Hematopoietic multipotent progenitor cell (in vitro differentiated cells): ENCODE data around the gene TSPAN7. TPM values are rescaled to one million over a fixed set of nuclear protein-coding genes. Genes with fewer than 3 reads are reported as not detected.

Source experiments
- DNase-seq, 3 donors: peaks; one replicate each; pipeline ENCODE4 v3.0.0-alpha.2; 2011 to 2015; ENCODE audit warnings: low read depth in 2 of 3, low spot score in 2 of 3
- total RNA-seq: library from RNA; depleted of rRNA; stranded (reverse); fragments of >200 nt; gene quantifications from one replicate; pipeline ENCODE4 v1.2.3, GENCODE V29; 2012

TSPAN7 gene
- total RNA-seq, 1 donor, result 2.4 TPM

- no peak for DNase-seq
Observed at GRCh38 chrX:38639730-38640129, 78.4 kb downstream of the TSPAN7 start.

DNA sequence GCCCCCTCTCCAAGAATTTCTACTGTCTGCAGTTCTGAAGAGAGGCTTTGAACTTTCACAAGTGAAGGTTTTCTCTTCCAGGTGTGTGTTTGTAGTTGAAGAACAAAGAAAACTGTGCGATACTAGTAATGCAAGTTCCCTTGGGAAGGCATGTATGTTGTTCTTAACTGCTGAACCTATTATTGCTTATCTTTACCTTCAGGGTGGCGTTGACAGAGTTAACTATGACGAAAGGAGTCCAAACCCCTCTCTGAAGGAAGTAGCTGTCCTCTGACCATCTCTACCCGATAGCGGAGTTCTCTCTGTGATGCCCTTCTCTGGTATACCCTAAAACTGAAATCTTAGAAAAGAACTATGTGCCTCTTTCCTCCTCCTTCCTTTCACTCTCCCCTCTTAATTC is 79.9 kb downstream of the TSPAN7 start:
- DNase-seq, result no peak

GRCh38 chrX:38643903-38644302 is 82.6 kb downstream of the TSPAN7 start:
- no peak for DNase-seq

- DNase-seq, result no peak
Observed at GRCh38 chrX:38646129-38646528, 84.8 kb downstream of the TSPAN7 start.

GRCh38 chrX:38649221-38649620 is 87.9 kb downstream of the TSPAN7 start:
- no peak for DNase-seq

DNA sequence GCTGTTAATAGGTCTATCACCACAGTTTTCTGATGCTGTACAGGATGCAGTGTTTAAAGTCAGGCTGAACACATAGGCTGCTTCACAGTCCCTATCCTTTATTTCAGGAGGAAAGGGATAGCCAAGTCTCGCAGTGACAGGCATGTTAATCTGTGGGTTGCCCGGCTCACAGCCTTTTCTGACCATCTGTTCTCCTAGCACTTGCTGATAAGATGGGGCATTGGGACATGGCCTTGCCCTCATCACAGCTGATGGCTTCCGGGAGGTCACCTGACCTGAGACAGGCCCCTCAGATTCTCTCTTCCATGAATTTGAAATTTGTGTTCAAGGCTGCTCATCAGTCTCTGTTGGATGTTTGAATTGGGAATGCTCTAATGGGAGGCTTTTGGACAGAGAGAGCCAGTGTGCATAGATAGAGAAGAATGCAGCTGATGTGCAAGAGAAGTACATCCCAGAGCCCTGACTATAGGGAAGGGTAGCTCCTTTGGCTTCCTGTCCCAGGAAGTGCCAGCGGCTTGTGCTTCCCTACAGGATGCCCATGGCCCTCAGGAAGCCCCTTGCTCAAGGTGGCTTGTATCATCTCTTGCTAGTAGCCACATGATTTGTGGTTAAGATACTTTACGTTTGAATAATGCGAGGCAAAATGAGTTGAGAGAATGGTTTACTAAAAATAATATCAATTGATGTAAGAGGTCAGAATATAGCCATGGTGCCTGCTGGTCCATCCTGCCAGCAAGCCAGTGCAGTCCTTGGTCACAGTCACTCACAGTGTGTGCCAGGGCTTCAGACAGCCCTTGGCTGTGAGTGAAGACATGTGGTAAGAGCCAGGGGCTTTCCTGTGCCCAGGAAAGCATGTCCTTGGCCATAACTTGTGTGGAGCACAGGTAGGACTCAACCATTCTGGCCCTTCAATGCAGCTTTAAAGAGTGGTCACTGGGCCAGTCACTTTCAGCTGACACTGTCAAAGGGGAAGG is 88.6 kb downstream of the TSPAN7 start:
- DNase-seq, result no peak

DNA sequence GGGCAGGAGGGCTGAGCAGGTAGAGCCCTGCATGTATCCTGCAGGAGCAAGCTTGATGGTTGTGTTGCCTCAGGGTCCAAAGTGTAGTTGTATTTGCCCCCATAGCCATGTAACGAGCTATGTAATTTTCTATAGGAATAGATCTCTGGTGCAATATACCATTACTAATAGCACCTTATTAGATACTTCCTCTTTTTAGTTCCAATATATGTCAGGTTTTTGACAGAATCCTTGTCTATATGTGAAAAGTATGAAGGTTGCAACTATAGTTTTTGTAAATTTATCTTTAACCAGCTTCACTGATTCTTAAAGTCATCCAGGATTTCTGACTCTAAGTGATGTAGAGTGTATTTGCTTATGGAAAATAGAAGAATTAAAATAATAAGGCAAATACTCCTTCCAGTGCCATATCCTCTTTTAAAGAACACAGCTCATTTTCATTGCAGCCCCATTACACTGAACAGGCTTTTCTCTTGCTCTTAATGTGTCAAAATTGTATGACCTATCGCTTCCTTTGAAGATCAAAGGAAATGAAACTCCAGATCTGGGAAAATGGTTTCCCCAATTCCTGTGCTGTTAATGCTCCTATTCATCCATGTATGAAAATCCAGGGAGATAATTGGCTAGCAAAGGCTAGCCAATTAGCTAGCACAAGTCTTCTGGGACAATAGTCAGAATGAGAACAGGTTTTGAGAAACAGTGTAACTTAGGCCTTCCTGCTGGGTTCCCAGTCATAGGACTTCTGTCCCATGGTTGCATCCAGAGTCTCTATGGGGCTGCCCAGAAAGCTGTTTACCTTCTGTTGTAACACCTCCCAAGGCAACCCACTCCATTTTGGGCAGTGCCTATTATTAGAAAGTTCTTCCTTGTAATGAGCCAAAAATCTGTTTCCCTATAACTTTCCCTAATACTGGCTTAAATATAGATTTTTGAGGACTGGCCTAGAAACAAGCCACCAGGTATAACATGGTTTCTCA is 90.6 kb downstream of the TSPAN7 start:
- DNase-seq, result no peak

DNA sequence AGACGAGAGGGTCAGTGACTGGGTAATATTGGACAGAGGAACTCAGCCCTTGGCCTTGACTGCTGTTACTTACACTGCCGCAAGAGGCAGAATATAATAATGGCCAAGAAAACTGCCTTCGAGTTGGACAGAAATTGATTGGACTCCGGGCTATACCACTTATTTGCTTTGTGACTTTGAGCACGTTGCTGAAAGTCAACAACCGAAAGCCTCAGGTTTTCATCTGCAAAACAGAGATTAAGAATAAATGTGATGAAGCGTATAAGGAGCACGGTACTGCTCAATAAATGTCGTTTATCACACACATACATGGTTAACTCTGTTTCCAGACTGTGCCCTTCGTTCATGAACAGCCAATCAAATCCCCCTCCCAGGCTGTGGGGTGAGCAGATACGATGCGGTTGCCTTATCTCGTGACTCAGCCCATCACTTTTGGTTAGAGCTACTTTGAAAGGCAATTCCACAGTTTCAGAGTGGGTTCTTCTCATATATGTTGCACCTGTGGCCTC is 91.6 kb downstream of the TSPAN7 start:
- peak in 2 of 3 donors; percentile 26 to 51 for DNase-seq

- DNase-seq, result peak in 1 of 3 donors; percentile 57
Observed at GRCh38 chrX:38654302-38654701, 93.0 kb downstream of the TSPAN7 start.

DNA sequence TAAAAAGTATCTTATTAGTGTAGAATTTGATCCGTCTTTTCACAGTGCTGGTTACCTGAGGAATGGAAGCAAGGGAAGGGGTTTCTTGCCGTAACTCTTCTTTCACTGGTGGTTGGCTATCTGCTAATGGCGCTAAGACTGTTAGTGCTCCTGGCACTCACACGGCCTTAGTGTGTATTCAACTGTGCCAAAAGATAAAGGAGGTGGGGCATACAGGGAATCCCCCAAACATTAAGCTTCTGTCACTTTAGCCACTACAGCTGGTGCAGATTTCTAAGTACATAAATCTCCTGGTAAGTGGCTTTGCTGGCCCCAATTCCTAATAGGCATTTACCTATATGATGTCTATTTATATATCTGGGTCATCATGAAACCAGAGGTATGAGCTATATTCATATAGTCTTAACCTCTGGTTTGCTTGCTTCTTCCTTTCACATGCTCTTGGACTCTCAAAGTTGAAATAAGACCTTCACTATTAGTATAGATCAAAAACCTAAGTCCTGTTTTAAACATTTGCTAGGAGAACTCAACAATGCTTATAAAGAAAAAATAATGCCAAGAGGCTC is 95.1 kb downstream of the TSPAN7 start:
- DNase-seq, result no peak

- DNase-seq, result no peak
Observed at GRCh38 chrX:38657562-38657961, 96.2 kb downstream of the TSPAN7 start.

DNA sequence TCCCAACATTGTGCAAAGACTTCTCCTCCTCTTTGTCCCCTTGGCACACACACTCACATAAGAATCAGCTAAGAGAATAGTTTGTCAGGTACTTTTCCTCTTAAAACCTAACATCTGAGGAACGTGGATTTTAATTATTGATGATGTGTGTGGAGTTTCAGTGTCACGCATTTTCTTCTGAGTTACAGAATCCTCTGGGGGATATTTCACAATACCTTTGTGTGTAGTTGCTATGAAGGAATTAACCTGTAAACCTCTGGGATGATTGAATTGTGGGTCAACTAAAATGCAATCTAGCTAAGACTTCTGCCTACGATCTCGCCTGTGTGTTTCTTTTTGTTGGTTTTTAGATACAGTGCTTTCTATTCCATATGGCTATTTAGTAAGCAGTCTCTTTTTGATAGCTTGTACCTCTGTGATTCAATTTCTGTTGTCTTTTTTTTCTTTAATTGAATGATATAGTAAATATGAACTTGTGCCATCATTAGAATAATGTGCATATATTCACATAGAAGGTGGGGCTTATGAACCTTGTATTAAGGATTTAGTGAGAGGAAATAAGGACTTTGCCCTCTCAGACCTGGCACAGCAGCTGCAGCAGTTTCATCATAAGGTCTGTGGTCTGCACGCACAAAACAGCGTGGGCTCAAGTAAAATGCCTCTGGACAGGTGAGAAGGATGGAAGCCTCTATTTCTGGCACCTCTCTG is 99.2 kb downstream of the TSPAN7 start:
- no peak for DNase-seq

DNA sequence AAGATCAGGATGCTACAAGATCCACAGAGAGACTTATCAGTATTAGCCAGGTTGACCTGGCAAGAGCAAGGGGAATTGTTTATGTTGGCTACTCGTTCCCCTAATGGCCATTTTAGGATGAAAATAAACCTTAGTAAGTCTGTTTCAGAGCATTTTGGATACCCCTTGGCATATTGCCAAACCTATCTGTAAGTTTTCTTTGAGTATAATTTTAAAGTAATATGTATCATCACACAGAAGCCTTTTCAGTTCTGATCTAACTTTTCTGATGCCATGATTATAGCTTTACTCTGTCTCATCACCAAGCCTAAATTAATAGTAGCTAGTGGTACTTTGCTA is 99.7 kb downstream of the TSPAN7 start:
- DNase-seq, result no peak

GRCh38 chrX:38661561-38661960 is 100.2 kb downstream of the TSPAN7 start:
- no peak for DNase-seq

DNA sequence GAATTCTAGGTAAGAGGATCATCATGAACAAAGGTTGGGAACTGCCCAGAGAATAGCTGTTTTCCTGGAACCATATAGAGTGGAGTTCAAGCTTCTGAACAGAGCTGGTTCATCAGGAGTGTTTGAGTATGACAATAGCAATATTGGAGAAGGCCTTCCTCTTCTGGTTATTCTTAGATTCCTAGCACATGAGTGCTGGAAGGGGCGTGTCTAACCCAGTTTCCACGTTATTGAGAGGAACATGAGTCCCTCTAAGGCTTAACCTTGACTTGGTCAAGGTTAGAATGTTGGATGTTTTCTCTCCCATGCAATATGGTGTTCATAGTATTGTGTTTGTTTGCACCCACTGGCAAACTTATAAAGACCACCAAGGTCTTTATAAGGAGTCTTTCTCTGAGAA is 101.3 kb downstream of the TSPAN7 start:
- no peak for DNase-seq

GRCh38 chrX:38664285-38664684 is 102.9 kb downstream of the TSPAN7 start:
- peak in 1 of 3 donors; percentile 42 for DNase-seq

DNA sequence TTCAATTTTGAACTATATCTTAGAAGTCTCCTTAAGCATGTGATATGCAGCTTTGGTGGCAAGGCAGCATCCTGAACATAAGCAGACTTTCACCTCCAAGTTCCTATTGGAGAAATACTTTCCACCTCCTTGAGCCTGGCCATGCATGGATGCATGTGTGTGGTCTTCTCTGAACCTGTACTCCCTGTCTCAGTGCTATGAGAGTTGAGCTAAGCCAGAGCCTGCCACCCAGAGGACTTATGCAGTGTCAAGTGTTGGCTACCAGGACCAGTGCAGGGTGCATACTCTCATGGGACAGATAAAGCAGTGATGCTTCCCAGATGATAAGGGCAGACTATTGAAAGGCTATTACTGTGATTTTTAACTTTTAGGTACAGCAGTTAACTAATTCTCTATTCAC is 105.6 kb downstream of the TSPAN7 start:
- no peak for DNase-seq

DNA sequence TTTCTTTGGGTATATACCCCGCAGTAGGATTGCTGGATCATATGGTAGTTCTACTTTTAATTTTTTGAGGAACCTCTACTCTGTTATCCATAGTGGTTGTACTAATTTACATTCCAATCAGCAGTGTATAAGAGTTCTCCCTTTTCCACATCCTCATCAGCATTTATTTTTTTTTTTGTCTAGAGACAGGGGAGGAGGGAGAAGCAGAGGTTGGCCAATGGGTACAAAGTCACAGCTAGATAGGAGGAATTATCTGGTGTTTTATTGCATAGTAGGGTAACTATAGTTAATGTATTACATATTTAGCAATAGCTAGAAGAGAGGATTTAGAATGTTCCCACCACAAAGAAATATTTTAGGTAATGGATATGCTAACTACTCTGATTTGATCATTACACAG is 107.4 kb downstream of the TSPAN7 start:
- DNase-seq, result no peak

- peak in 1 of 3 donors; percentile 42 for DNase-seq
Observed at GRCh38 chrX:38669428-38669827, 108.1 kb downstream of the TSPAN7 start.

DNA sequence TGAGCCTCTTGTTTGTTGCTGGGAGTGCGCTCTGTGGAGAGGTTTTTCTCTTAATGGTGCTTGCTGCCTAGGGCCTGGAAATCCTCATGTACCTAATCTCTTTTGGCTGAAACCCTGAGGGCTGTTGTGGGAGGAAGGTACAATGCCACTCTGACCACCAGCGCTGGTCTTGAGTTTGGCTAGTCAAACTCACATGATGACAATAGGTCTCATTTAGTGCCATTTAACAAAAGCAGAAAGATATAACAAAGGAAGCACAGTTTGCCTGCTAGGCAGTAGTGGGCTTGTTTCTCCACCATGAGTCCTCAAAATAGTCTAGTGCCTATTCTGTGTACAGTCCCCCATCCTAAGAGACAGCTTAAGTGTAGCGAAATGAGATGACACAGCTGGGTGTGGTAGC is 111.3 kb downstream of the TSPAN7 start:
- no peak for DNase-seq
